NB4 (cell line): ENCODE measurements around the gene CA10.

Experiments used
- POLR2A ChIP-seq: IDR thresholded peaks from 2 replicates; pipeline ENCODE4 v1.6.1; 2011; ENCODE audit warnings: mild to moderate bottlenecking; ENCODE audit not compliant: insufficient read length; ENCODE audit errors: extremely low read depth
- TF ChIP-seq, protein P1 (sequence below): IDR thresholded peaks from one replicate; pipeline ENCODE4 v1.5.1; 2012; ENCODE audit warnings: low read depth, low read length

DNA sequence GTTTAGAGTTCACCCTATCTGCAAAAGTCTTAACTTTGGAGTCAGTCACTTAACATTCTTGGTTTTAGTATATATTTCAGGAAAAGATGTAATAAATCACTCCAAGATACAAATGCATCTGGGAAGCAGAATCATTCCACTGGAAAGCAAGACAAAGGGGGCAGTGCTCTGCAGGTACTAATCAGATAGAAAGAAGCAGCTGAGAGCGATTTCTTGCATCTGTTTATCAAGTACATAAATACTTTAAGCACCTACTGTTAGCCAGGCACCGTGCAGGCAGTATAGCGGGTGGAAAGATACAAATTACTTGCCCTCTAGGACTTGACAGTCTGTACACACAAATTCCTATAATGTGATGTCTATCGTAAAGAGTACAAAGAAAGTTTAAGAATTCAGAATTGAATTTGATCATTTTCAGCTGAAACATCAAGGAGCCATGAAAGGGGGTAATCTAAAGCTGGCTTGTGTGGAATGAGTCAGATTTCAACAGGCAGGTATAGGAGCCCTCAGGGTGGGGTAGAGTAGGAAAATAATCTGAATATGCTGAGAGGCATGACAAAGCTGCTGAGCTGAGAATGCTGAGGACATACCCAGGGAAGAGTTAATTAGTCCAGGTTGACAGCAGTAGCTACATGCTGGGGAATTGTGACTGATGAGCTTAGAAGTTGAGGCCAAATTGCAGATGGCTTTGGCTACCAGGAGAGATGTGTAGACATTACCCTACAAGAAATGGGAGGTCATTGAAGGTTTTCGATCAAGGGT, 110.2 kb downstream of the CA10 start:
- TF ChIP-seq, protein P1, sequence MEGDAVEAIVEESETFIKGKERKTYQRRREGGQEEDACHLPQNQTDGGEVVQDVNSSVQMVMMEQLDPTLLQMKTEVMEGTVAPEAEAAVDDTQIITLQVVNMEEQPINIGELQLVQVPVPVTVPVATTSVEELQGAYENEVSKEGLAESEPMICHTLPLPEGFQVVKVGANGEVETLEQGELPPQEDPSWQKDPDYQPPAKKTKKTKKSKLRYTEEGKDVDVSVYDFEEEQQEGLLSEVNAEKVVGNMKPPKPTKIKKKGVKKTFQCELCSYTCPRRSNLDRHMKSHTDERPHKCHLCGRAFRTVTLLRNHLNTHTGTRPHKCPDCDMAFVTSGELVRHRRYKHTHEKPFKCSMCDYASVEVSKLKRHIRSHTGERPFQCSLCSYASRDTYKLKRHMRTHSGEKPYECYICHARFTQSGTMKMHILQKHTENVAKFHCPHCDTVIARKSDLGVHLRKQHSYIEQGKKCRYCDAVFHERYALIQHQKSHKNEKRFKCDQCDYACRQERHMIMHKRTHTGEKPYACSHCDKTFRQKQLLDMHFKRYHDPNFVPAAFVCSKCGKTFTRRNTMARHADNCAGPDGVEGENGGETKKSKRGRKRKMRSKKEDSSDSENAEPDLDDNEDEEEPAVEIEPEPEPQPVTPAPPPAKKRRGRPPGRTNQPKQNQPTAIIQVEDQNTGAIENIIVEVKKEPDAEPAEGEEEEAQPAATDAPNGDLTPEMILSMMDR: no peak
- no peak for TF ChIP-seq POLR2A
